ENCODE measurements around the gene KIAA1191.
A peak's percentile ranks its signal among the peaks of the same experiment; 100 is the strongest.

KIAA1191 gene

DNA sequence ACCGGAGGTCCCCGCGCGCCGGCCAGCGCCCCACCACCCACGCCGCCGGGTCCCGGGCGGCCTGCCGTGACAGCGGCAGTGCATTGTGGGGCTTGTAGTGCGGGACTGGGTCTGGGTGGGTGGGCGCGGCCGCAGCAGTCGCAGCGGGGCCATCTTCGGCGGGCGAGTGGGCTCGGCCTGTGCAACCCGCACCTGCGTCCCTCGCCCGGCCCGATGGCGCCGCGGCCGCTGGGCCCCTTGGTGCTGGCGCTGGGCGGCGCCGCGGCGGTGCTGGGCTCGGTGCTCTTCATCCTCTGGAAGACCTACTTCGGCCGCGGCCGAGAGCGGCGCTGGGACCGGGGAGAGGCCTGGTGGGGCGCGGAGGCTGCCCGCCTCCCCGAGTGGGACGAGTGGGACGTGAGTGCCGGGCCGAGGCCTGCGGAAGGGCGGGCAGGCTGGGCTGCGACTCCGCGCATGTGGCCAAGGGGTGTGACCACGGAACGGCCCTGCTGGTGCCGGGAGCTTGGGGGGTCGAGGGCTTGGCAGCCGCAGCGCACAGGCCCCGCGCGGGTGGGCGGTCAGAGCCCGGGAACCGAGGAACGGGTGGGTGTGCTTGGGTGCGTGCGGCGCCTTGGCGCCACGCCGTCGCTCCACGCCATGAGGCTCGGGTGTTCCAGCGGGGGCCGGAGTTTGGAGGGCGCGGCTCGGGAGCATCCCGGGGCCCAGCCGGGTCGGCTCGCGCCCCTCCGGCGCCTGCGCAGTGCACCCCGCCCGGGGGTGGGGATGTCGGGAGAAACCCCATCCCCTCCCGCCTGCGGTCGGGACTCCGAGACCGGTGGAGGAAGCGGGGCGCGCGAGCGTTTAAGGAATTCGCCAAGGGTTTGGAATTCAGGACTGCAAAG is 4.0 kb upstream of the KIAA1191 start, which contains the start of gene ARL10:
Gene ARL10, plus strand, starts transcription at position 137 of the 881 bp plus-strand sequence. Its CDS starts 77 bp downstream, at position 214.
- DNase-seq: peak; percentile 84

DNA sequence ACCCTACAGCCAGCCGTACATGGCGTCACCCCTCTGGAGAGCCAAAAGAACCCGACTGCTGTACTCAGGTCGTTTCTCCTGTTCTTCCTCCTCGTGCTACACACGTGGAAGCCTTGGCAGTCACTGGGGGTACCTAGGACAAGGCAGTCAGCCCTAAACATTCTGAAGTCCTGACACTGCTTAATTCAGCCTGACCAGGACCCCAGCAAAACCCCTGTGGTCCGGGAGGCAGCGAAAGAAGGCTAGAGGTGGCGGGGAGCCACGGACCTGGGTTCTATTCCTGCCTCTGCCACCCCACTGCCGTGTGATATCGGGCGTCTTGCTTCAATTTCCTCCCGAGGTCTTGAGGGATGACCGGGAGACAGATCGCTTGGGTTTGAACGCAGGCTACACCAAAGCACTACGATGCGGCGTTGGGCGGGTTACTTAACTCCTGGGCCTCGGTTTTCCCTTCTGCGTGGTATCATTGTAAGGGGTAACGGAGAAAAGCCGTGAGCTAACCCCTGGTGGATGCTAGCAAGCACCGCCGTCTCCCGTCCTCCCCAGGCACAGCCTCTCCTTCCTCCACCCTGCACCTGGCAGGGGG is 3.3 kb upstream of the KIAA1191 start:
- DNase-seq: no peak

DNA sequence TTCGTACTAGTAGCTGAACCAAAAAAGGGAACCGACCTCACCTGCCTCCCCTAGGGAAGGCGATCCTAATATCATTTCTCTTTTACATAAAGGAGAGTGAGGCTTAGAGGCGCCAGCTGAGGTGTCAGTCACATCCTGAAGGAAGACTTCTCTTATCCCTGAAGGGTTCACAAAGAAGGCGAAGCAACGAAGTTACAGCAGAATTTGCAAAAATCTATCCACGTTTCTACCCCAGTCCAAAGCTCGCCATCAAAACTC is 598 bp upstream of the KIAA1191 start:
- no peak for DNase-seq

DNA sequence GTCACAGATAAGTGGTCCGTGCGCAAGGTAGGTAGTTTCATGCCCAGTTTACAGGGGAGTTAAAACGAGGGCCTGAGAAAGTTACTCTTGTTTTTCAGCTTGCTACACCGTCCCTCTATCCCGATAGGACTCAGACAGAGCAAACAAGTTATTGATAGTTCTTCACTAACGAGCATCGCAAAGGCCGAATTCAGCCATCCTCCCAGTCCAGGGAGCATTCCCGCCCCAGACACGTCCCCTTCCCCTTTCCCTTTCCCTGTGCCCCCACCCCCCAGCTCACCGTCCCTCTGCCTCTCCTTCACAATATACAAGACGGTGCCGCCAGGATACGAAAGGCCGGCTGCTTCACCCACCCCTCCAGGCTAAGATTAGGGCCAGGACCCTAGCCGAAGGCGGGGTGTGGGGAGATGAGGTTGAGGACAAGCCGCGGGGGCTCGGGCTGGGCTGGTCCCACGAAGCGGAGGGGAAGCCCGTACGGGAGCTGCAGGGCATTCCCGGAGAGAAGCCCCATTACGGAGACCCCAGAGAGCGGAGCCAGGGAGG is 599 bp downstream of the KIAA1191 start:
- no peak for DNase-seq

DNA sequence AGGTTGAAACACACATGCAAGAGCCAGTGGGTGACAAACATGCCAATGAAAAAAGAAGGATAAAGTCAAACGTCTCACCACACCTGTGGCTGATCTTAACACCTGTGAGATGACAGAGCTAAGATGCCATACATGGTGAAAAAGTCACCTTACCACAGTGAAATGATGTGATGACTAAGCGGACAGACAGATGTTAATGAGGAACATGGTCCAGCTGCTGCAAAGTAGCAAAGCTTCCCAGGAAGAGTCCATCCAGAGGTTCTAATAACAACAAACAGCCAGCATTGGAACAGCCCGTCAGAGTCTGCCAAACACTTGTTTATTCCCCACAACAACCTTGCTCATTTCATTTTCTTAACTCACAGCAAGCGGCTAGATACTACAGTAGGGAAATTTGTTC is 1.9 kb downstream of the KIAA1191 start:
- no peak for DNase-seq

DNA sequence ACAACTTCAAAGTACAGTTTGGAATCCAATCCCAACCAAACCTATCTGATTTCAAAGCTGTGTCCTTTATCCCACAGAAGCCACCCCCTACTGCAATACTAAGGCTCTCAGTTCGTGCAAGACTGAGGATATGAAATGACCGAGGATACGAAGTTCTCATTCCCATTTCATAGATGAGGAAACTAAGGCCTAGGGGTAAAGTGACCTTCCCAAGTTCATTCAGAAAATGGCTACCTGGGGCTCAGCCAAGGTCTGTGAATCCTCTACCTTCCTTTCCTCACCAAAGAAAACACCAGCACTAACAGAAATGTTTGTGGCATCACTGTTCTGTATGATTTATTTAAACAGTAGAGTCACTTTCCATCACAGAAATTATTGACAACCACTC is 5.4 kb downstream of the KIAA1191 start:
- no peak for DNase-seq

GRCh38 chr5:176355400-176356178 is 6.0 kb downstream of the KIAA1191 start:
- no peak for DNase-seq

DNA sequence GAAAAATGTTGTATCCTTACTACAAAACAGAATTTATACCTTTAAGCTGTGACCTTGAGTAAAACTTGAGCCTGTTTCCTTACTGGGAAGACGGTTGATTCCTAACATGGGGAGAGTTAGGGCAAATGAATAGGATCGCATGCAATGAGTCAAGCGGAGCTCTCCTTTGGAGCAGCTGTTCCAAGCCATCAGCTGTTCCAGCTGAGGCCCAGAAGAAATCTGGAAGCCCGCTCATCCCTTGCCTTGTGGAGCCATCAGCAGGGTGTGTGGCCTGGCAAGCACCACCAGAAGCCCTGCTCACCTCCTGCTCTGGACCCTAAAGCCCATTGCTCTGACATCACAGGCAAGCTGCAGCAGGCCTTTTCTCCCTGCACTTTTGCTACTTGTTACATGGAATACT is 8.0 kb downstream of the KIAA1191 start:
- no peak for DNase-seq

GRCh38 chr5:176352116-176352878 is 9.3 kb downstream of the KIAA1191 start:
- DNase-seq: no peak

DNA sequence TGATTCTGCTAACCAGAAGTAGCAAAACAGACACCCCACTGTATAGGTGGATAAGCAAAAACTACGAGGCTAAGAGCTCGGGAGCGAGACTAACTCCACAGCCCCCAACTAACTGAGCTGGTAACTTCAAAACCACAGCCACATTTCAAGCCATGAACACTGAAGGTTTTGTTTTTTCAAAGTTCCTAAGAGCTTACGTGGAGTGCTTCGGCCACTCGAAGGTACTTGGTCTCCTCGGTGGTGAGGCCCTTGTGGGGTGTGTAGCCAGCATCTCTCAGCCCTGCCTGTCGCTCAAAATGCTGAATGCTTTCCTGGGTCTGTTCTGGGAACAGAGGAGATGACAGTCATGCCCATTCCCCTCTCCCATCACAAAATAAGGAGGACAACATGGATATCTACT is 11.1 kb downstream of the KIAA1191 start:
- no peak for DNase-seq

GRCh38 chr5:176342766-176343458 is 18.7 kb downstream of the KIAA1191 start:
- no peak for DNase-seq

DNA sequence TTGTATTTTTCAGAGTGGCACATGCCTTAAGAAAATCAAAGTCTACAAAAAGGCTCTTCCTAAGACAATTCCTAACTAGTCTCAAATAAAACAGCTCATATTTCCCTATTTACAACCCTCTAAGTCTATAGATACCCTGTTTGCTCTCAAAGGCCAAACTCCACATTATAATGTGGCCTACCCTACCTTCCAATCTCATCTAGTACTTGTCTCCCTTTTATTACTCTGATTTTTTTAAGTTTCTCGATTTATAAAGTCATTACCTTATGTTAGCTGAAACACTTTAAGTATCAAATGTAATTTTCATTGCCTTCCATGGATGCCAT is 19.4 kb downstream of the KIAA1191 start:
- DNase-seq: no peak

- DNase-seq: no peak
These were observed 20.0 kb downstream of the KIAA1191 start for GRCh38 chr5:176341325-176342157.

DNA sequence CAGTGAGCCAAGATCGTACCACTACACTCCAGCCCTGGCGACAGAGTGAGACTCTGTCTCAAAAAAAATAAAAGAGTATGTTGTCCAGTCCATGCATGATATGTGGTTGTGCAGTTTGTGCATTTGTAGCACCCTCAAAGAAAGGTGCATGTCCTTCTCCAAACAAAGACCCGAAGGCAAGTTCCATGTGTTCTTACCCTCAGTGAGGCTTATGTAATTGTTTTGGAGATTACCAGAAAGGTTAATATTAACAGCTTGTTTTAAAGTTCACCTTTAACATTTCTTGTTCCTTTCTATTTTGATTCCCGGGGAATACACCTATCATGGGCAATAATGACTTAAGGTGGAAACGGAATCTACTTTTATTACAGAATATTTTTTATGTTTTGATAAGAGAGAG is 22.3 kb downstream of the KIAA1191 start:
- no peak for DNase-seq

DNA sequence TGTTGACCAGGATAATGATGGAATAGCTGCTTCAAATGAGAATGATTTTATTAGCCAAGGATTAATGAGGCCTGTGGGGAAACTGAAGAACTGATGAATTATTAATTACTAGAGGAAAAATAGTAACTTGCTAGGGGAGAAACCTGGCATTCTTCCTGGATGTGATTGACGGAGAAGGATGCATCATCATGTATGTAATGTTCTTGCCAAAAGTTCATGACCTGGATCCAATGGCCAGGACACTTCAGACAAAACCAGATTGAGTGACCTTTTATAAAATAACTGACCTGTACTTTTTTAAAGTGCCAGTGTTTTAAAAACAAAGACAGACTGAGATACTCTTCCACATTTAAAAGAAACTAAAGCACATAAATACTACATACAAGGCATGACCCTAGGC is 23.7 kb downstream of the KIAA1191 start:
- no peak for DNase-seq

DNA sequence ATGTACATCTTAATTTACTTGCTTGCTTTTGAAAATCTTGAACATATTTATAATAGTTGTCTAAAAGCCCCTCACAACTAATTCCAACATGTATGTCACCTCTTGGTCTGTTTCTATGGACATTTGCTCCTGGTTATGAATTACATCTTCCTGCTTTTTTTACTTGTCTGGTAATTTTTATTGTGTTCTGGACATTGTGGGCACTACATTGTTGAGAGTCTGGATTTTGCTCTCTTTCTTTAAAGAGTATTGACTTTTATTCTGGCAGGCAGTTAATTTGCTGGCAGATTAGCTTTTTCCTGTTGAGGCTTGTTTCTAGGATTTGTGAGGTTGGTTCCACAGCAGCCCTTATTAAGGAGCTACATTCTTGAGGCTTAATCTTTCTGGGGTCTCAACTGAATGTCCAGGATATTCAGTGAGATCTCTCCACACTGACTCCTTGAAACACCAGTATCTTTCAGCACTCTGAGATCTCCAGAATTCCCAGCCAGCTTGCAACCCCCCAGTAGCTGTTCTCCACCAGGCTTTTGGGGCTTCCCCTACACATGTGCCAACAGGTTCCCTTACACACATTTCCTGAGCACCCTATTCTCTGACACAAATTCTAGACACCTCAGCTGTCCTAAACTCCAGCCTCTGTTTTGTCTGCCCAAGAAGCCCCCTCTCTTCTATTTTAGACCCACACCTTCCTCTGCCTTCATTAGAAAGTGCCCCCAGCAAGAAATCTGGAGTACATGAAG is 27.4 kb downstream of the KIAA1191 start:
- no peak for DNase-seq

GRCh38 chr5:176320577-176320976 is 41.0 kb downstream of the KIAA1191 start:
- no peak for DNase-seq

DNA sequence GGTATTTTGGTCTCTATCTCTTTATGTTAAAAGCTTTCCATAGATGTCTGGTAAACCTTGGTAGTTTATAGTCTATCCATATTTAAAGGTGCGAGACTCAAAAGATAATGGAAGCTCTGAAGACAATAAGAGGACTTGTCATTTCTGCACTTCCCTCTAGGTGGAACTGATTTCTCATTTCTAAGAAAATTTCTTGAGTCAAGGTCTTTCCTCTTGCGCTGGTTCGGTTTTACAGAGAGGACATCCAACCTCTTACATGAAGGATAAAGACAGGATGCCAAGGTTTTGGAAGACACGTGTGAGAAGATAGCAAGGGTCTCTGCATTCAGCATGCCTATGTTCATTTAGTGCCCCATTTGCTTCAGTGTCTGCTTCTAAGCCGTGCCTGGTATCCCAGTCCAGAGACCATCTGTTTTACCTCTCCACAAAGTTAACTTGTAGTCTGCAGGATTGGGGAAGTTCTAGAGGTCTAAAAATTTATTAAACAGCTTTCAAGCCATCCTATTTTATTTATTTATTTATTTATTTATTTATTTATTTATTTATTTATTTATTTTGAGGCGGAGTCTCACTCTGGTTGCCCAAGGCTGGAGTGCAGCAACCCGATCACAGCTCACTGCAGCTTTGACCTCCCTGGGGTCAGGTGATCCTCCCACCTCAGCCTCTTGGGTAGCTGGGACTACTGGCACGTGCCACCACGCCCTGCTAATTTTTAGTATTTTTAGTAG is 41.6 kb downstream of the KIAA1191 start:
- no peak for DNase-seq

GRCh38 chr5:176317534-176318374 is 43.8 kb downstream of the KIAA1191 start:
- DNase-seq: no peak

Measured in activated CD8-positive, alpha-beta memory T cell treated with anti-CD3 and anti-CD28 coated beads, Interleukin-2, amount 50 U/mL, for 48 hours (primary cell).